ENCODE measurements around the gene CEBPB.
"Not testable (repeated sequence)": the region's sequence is repeated elsewhere in the genome, so short reads cannot be mapped to it uniquely, and the experiment has no call there.

CEBPB gene

GRCh38 chr20:50198716-50199115 lies 8.1 kb downstream of the CEBPB start:
- TF ChIP-seq, protein P1, sequence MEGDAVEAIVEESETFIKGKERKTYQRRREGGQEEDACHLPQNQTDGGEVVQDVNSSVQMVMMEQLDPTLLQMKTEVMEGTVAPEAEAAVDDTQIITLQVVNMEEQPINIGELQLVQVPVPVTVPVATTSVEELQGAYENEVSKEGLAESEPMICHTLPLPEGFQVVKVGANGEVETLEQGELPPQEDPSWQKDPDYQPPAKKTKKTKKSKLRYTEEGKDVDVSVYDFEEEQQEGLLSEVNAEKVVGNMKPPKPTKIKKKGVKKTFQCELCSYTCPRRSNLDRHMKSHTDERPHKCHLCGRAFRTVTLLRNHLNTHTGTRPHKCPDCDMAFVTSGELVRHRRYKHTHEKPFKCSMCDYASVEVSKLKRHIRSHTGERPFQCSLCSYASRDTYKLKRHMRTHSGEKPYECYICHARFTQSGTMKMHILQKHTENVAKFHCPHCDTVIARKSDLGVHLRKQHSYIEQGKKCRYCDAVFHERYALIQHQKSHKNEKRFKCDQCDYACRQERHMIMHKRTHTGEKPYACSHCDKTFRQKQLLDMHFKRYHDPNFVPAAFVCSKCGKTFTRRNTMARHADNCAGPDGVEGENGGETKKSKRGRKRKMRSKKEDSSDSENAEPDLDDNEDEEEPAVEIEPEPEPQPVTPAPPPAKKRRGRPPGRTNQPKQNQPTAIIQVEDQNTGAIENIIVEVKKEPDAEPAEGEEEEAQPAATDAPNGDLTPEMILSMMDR (IDR thresholded peaks at IDR 0.05; ENCODE audit: low read depth, low read length): no peak
- H3K4me3 ChIP-seq (replicated peaks in 1 of 2; ENCODE audit: low read depth in 2 of 2, low read length in 2 of 2): no peak overlapping the region
- DNase-seq (ENCODE audit: low read depth in 2 of 2): no peak

- TF ChIP-seq, protein P1 (IDR thresholded peaks at IDR 0.05; ENCODE audit: low read depth, low read length): no peak
- no peak for DNase-seq (ENCODE audit: low read depth in 2 of 2)
- no peak overlapping the region for H3K4me3 ChIP-seq (replicated peaks in 1 of 2; ENCODE audit: low read depth in 2 of 2, low read length in 2 of 2)
Measured at GRCh38 chr20:50199703-50200102, 9.1 kb downstream of the CEBPB start.

- TF ChIP-seq, protein P1 (IDR thresholded peaks at IDR 0.05; ENCODE audit: low read depth, low read length): no peak
- H3K4me3 ChIP-seq (replicated peaks in 1 of 2; ENCODE audit: low read depth in 2 of 2, low read length in 2 of 2): no peak overlapping the region
- no peak for DNase-seq (ENCODE audit: low read depth in 2 of 2)
Measured at GRCh38 chr20:50200482-50201104, 10.0 kb downstream of the CEBPB start.

DNA sequence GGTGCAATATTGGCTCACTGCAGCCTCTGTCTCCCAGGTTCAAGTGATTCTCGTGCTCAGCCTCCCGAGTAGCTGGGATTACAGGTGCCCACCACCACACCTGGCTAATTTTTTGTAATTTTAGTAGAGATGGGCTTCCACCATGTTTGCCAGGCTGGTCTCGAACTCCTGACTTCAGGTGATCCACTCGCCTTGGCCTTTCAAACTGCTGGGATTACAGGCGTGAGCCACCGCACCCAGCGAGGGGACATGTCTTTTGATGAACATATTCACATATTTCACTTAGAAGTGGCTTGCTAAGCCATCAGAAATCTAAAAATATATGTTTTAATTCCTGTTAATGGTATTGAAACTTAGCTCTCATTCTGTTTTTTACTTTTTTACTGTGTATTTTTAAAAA lies 11.1 kb downstream of the CEBPB start:
- not testable (repeated sequence) for DNase-seq (ENCODE audit: low read depth in 2 of 2); H3K4me3 ChIP-seq (replicated peaks in 1 of 2; ENCODE audit: low read depth in 2 of 2, low read length in 2 of 2)

DNA sequence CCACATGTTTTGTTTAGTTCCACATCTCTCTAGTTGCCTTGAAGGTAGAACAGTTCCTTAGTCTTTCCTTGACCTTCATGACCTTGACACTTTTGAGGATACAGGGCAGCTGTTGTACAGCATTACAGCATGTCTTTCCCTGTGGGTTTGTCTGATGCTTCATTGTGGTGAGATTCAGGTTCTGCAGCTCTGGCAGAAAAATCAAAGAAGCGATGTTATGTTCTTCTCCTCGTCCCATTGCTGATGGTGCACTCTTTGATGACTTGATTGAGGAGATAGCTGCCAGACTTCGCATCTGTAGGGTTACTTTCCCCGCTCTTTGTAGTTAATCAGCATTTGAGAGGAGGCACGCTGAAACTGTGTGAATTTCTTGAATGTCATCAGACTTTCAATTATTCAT lies 12.0 kb downstream of the CEBPB start:
- TF ChIP-seq, protein P1 (IDR thresholded peaks at IDR 0.05; ENCODE audit: low read depth, low read length): no peak
- DNase-seq (ENCODE audit: low read depth in 2 of 2): no peak
- H3K4me3 ChIP-seq (replicated peaks in 1 of 2; ENCODE audit: low read depth in 2 of 2, low read length in 2 of 2): no peak overlapping the region

DNA sequence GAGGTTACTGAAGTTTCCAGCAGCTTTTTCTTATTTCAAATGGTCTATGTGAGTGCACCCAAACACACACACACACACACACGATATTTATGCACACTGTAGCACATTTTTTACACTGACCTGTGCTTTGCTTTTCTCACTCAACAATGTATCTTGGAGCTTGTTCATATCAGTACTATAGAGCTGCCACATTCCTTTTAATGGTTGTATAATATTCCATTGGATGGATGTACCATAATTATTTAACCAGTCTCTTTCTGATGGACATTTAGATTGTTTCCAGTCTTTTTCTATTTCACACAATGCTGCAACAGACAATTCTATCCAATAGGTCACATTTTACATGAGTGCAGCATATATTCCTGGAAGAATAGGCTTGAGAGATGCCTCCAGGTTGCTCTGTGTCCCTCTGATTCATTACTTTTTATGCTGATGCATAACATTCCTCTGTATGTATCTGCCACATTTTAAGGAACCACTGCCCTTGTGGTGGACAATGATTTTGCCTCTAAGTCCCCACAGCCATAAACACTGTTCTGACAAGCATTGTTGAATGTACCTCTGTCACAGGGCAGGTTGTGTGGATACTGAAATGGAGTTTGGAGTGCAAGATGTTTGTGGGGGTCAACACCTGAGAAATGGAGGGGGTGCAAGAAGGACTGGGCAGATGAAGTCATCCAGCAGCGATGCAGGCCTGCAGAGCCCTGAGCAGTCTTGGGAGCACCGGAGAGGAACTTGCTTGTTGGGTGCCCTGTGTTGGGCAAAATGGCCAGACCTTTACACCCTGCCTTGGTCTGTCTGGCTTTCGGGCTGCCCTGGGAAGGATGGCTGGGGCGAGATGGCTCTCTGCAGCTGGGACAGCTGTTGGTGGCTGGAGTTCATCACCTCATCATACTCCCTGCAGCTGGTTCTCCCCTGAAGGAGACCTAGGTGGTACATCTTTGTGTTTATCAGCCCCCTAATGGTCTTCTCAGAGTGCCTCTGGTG lies 13.6 kb downstream of the CEBPB start:
- no peak overlapping the region for H3K4me3 ChIP-seq (replicated peaks in 1 of 2; ENCODE audit: low read depth in 2 of 2, low read length in 2 of 2)
- DNase-seq (ENCODE audit: low read depth in 2 of 2): no peak
- TF ChIP-seq, protein P1 (IDR thresholded peaks at IDR 0.05; ENCODE audit: low read depth, low read length): no peak

- DNase-seq (ENCODE audit: low read depth in 2 of 2): no peak
- TF ChIP-seq, protein P1 (IDR thresholded peaks at IDR 0.05; ENCODE audit: low read depth, low read length): no peak
- H3K4me3 ChIP-seq (replicated peaks in 1 of 2; ENCODE audit: low read depth in 2 of 2, low read length in 2 of 2): no peak overlapping the region
Measured at GRCh38 chr20:50207026-50207425, 16.4 kb downstream of the CEBPB start.

Measured in cardiac fibroblast (primary cell).